Testis (tissue), 2 donors: ENCODE data around the gene RIOK3.

ENCODE experiments used
- CTCF ChIP-seq, 3 experiments: fragments of 450-650 bp in 2 of 3; fragments of 200-600 bp in 1 of 3; sonication (generic) in 1 of 3; IDR thresholded peaks; one replicate each; pipeline ENCODE4 v1.5.1; 2016 to 2019; ENCODE audit warnings: antibody characterized with exemption in 3 of 3, mild to moderate bottlenecking in 2 of 3, moderate library complexity in 1 of 3
- POLR2A ChIP-seq: fragments of 450-650 bp; IDR thresholded peaks from one replicate; pipeline ENCODE4 v1.6.1; 2017; ENCODE audit warnings: antibody characterized with exemption, mild to moderate bottlenecking, moderate library complexity

GRCh38 chr18:23523429-23524212, 70.5 kb downstream of the RIOK3 start:
- TF ChIP-seq POLR2A, result no peak
- TF ChIP-seq CTCF (IDR thresholded peaks at IDR 0.05), result no peak
